Upper lobe of left lung (tissue), 4 donors: ENCODE data around the gene UNC13D.

Experiments used
- CTCF ChIP-seq, 6 experiments: fragments of 450-650 bp in 4 of 6; fragments of 200-600 bp in 2 of 6; sonication (generic) in 2 of 6; IDR thresholded peaks; one replicate each; pipeline ENCODE4 v1.5.1; 2016 to 2019; ENCODE audit warnings: antibody characterized with exemption in 6 of 6
- EP300 ChIP-seq, 4 donors: sonication (generic); formaldehyde crosslinking; IDR thresholded peaks; one replicate each; pipeline ENCODE4 v1.5.1; 2017; ENCODE audit warnings: antibody characterized with exemption in 4 of 4, control low read depth in 2 of 4
- POLR2A ChIP-seq, 4 donors: fragments of 450-650 bp; IDR thresholded peaks; one replicate each; pipeline ENCODE4 v1.5.1; 2016 to 2017; ENCODE audit warnings: antibody characterized with exemption in 4 of 4, mild to moderate bottlenecking in 2 of 4
- POLR2AphosphoS5 ChIP-seq, 2 donors: sonication (generic); formaldehyde crosslinking; IDR thresholded peaks; one replicate each; pipeline ENCODE4 v1.5.1; 2017; ENCODE audit warnings: antibody characterized with exemption in 2 of 2

- TF ChIP-seq CTCF (IDR thresholded peaks at IDR 0.05) (no peak), POLR2A (IDR thresholded peaks at IDR 0.05) (no peak), POLR2AphosphoS5 (IDR thresholded peaks at IDR 0.05) (no peak), EP300 (IDR thresholded peaks at IDR 0.05) (no peak)
These were observed 9.8 kb downstream of the UNC13D start for GRCh38 chr17:75834279-75834920.
